Measurements from ENCODE around the gene IL12RB2.

- TF ChIP-seq CTCF (IDR thresholded peaks at IDR 0.05) = no peak
- no peak for TF ChIP-seq POLR2A (IDR thresholded peaks at IDR 0.05)
These were observed 91.7 kb downstream of the IL12RB2 start for GRCh38 chr1:67399199-67399993.
